ENCODE measurements around the gene PTPRU.

Gene PTPRU

GRCh38 chr1:29371332-29371731 lies 135.0 kb downstream of the PTPRU start:
- no peak for FAIRE-seq

DNA sequence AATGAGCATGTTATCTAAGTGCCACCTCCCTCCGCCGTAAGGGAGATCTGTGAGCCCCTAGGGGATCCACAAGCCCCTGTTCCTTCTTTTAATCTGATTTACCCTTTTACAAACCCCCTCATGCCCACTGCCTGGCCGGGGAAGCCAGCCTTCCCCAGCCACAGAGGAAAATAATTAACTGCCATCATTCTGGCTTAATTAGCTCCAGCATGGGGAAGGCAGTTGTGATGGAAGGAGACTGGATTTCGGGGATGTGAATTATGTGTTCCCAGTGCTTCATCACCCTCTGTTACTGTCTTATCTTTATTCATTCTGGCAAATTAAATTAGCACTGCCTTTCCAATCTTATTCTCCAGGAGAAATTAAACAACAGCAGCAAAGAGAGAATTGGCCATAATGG lies 135.8 kb downstream of the PTPRU start:
- no peak for FAIRE-seq

All from colon (tissue), 2 donors.